NOMO-1 (cell line): ENCODE measurements around the gene SEMA3B.
"Not testable (repeated sequence)": the region's sequence is repeated elsewhere in the genome, so short reads cannot be mapped to it uniquely, and the experiment has no call there.

Experiments used
- DNase-seq, 2 experiments: peaks; one replicate each; lab custom pipeline; 2025; ENCODE audit not compliant: unreplicated experiment in 2 of 2; lab: John Stamatoyannopoulos, UW

Gene SEMA3B

DNA sequence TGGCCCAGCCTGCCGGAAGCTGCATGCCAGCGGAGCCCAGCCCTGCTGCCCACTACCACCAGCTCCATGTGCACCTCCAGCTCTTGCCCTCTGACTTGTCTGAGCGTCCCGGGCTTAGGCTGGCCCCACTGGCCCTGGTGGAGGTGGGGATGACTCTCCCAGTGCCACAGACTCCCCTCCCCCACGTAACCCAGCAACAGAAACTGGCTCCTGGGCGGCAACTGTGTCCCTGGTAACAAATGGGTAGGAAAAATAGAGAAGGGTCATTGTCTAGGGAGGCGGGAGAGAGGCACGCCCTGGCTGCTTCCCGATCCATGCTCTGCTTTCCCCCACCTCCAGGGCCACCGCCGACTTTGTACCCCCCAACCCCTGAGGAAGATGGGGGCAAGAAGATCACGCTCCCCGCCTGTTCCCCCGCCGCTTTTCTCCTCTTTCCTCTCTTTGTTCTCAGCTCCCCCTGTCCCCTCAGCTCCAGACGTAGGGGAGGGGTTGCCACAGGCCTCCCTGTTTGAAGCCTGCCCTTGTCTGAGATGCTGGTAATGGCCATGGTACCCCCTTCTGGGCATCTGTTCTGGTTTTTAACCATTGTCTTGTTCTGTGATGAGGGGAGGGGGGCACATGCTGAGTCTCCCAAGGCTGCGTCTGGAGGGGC is 10.8 kb upstream of the SEMA3B start:
- no peak for DNase-seq

GRCh38 chr3:50258979-50259378 is 10.0 kb upstream of the SEMA3B start:
- DNase-seq = no peak

GRCh38 chr3:50259432-50260026 is 9.4 kb upstream of the SEMA3B start:
- DNase-seq = no peak

- DNase-seq = peak; percentile 75 to 79
Observed at GRCh38 chr3:50260027-50260941, 8.7 kb upstream of the SEMA3B start.

GRCh38 chr3:50260942-50261441 is 8.0 kb upstream of the SEMA3B start:
- DNase-seq = no peak

GRCh38 chr3:50261505-50261904 is 7.4 kb upstream of the SEMA3B start:
- no peak for DNase-seq

DNA sequence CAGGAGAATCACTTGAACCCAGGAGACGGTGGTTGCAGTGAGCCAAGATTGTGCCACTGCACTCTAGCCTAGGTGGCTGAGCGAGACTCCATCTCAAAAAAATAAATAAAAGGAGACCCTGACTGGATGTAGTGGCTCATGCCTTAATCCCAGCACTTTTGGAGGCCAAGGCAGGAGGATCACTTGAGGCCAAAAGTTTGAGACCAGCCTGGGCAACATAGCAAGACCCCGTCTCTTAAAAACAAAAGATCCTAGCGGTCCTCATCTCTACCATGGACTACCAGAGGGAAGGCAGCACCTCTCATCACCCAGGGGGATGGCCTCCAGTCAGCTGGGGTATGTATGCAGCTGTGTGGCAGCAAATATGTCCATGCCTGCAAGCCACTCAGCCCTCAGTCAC is 6.7 kb upstream of the SEMA3B start:
- not testable (repeated sequence) for DNase-seq

DNA sequence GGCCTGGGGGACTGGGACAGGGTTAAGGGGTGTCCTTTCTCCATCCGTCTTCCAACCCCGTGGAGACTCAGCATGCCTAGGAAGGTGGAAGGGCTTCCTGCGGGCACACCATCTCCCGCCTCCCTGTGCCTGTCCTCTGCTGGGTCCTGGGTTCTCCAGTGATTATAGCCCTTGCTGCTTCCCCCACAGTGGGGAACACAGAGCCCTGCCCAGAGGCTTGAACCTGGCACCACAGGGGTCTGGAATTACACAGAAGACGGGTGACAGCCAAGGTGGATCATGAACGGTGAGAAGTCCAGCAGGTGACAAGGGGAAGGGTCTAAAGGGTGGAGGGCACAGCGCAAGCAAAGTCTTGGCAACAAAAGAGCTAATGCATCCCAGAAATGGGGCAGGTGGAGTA is 6.2 kb upstream of the SEMA3B start:
- no peak for DNase-seq

DNA sequence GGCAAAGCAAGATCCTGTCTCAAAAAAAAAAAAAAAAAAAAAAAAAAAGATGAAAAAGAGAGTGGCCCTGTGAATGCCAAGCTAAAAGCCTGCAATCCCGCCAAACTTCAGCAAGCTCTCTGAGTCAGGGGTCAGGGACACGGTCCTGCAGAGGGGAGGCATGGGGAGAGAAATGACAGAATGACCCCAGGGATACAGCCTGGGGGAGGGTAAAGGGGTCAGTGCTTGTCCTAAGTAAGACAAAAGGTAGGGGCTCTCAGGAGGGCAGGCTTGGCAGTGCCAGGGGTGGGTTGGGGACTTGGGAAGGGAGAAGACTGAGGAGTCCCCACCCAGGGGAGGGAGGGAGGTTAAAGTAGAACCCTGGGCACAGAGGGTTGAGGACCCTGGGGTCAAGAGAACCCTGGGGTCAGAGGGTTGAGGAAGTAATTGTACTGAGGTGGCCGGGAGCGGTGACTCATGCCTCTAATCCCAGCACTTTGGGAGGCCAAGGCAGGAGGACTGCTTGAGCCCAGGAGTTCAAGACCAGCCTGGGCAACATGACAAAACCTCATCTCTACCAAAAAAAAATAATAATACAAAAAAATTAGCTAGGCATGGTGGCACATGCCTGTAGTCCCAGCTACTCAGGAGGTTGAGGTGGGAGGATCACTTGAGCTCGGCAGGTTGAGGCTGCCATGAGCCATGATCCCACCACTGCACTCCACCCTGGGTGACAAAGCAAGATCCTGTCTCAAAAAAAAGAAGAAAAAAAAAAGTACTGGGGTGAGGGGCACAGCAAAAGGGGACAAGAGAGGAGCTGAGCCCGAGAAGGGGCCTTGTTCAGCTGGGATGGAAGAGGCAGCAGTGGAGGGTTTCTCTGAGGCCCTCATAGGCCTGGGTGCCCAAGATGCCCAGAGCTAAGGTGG is 5.2 kb upstream of the SEMA3B start:
- no peak for DNase-seq

DNA sequence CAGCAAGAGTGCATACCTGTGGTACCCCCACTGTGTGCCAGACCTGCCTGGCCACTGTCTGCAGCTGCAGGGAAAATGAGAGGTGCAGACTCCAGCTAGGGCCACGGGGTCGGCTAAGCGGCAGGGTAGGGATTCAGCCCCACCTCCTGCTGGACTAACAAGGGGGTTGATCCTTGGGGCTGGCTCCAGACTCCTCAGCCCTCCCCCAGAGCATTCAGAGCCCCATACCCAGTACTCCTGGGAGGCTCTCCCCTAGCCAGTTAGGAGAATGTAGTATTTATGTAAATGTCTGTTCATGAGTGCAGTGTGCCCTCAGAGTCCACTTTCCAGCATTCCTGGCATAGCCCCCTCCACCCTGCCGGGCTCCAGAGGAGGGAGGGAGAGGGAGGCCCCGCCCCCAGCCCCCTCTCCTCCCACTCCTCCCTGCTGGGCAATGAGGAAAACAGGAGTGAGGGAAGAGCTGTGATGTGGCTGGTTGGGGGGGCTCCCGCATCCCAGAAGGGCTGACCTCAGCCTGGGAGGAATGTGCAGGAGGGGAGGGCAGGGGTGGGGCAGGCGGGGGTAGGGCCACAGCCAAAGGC is 4.5 kb upstream of the SEMA3B start:
- DNase-seq = no peak

DNA sequence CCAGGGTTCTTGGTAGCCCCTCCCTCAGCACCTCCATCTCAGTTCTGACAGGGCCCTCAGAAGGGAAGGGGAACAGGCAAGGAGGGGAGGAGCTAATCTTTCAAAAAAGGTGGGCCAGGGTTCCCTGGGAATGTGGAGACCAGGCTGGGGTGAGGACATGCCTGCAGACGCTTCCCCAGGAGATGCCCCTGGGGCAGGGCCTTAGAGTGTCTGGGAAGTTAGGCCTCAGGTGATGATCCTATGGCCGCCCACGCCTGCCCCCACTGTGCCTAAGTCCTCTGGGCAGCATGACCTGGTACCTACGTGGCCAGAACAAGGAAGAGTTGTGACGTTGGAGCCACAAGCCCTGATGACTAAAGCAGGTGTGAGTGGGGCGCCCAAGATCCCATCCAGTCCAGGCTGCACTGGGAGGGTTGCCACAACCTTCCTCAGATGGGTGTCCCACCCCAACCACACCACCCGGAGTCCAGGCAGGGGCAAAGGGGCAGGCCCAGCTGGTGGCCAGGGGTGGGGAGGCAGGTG is 3.9 kb upstream of the SEMA3B start:
- no peak for DNase-seq

GRCh38 chr3:50265571-50265970 is 3.4 kb upstream of the SEMA3B start:
- no peak for DNase-seq

DNA sequence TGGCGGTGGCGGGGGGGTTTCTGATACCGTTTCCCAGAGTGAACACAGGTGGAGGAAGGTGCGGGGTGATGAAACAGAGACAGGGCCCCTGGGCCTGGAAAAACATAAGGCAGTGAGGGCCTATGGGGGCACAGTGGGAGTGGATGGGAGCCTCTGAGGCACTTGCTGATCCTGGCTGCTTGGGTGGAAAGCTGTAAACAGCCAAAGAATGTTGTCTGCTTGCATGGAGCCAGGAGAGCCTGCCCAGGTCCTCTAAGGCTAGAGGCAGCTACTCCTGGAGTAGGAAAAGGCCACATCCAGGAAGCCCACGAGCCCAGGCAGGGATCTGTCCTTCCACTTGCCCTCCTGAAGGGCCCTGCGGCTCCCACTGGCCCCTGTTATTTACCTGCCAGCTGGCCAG is 2.9 kb upstream of the SEMA3B start:
- no peak for DNase-seq

GRCh38 chr3:50266836-50267235 is 2.1 kb upstream of the SEMA3B start:
- no peak for DNase-seq

DNA sequence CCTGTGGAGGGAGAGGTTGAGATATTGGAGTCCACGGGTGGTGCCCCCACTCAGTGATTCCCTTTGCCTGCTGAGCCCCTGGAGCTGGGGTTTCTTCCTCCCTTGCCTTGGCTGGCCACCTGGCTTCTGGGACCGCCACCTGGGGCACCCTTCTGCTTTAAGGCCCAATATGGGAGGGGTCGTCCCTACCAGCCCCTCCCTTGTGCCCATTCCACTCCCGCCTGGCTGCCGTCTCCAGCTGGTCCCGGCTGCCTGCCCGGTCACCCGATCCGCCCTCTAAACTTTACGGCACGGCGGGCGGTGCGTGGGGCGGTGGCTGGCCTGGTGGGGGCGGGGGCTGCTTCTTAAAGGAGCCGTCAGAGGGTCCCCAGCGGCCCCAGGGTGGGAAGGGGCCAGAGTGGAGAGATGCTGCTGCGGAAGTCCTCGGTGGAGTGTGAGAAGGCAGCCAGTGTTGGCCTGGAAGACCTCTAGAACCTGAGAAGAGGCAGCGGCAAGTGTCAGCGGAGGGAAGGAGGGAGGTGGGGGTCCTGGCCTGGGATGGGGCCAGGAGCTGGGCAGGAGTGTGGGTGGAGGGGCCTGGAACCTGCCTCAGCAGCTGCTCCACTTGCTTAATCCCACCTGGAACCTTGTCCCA is 1.6 kb upstream of the SEMA3B start:
- no peak for DNase-seq

DNA sequence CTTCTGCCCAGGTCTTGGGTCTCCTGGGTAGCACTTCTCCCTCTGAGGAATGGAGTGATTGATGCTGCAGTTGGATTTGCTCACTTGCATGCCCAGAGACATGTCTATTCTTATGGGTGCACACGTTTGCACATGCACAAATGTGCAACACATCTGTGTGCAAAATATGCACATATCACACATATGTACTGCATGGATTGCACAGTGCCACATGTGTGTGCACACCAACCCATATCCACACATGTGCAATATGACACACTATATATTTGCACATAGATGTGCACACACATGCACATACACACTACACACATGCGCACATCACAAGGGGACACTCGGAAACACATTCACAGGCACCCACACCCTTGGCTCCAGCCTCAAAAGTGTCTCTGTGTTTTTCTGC is 671 bp upstream of the SEMA3B start:
- no peak for DNase-seq

DNA sequence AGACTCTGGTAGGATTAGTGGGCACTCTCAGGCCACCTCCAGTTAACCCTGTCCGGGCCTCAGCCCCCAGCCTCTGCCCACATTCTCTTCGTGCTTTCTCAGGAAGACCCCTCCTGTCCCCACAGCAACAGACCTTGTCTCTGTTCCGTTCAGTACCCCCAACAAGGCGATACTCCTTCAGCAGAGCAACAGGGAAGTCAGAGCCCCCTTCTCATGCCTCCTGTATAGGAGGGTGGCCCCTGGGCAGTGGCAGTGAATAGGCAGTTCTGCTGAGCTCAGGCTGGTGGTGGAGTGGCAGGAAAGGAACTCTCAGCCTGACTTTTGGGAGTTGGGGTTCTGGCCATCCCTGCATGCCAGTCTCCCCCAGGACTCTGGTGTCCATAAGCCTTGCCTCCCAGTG is 513 bp downstream of the SEMA3B start:
- DNase-seq = no peak

- DNase-seq = no peak
Observed at GRCh38 chr3:50269977-50270413, 1.0 kb downstream of the SEMA3B start.

DNA sequence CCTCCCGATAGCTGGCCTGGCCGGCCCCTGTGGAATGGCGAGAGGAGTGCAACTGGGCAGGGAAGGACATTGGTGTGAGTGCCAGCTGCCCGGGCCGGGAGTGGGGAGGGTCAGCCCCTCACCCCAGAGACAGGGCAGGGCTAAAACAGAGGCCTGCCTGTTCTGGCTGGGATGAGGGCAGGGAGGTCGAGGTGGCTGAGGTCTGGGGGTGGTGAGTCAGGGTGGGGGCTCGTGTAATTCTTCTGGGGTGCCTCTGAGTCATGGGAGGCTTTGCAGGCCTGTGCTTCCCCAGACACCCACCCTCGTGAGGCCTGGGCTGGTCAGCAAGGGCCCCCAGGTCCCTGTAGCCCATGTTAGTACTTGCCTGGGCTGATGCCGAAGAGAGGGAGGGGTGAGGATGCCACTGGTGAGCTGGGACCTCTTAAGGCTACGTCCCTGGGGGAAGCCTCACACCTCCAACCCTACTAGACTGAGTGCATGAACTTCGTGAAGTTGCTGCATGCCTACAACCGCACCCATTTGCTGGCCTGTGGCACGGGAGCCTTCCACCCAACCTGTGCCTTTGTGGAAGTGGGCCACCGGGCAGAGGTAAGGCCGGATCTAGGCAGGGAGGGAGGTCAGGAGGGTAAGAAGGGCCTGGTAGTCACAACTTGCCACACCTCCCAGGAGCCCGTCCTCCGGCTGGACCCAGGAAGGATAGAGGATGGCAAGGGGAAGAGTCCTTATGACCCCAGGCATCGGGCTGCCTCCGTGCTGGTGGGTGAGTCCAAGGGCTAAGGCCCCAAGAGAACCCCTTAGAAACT is 1.7 kb downstream of the SEMA3B start:
- DNase-seq = no peak
